Duodenal mucosa (tissue), 2 donors: ENCODE measurements around the gene ITLN1.
"Not testable (repeated sequence)": the region's sequence is repeated elsewhere in the genome, so short reads cannot be mapped to it uniquely, and the experiment has no call there.

Experiments used
- H3K27ac ChIP-seq: one replicate; pipeline ENCODE4 v1.7.0; 2013; ENCODE audit warnings: low read depth, low read length
- H3K27me3 ChIP-seq, 2 donors: one replicate each; pipeline ENCODE4 v1.7.0; 2013; ENCODE audit warnings: low read length in 2 of 2, control low read depth in 1 of 2; ENCODE audit not compliant: insufficient read depth in 2 of 2, control insufficient read depth in 1 of 2
- H3K36me3 ChIP-seq, 2 donors: one replicate each; pipeline ENCODE4 v1.7.0; 2013; ENCODE audit warnings: low read length in 2 of 2, control low read depth in 1 of 2; ENCODE audit not compliant: insufficient read depth in 2 of 2, control insufficient read depth in 1 of 2
- H3K4me1 ChIP-seq, 2 donors: one replicate each; pipeline ENCODE4 v1.7.0; 2013; ENCODE audit warnings: low read length in 2 of 2, control low read depth in 1 of 2; ENCODE audit not compliant: insufficient read depth in 2 of 2, control insufficient read depth in 1 of 2
- H3K4me3 ChIP-seq, 2 donors: one replicate each; pipeline ENCODE4 v1.7.0; 2013; ENCODE audit warnings: low read length in 2 of 2, low read depth in 1 of 2
- H3K9ac ChIP-seq, 2 donors: one replicate each; pipeline ENCODE4 v1.7.0; 2013; ENCODE audit warnings: low read length in 2 of 2, low read depth in 1 of 2
- H3K9me3 ChIP-seq, 2 donors: one replicate each; pipeline ENCODE4 v1.7.0; 2013; ENCODE audit warnings: low read length in 2 of 2, control low read depth in 1 of 2; ENCODE audit not compliant: control insufficient read depth in 1 of 2

The ITLN1 gene

DNA sequence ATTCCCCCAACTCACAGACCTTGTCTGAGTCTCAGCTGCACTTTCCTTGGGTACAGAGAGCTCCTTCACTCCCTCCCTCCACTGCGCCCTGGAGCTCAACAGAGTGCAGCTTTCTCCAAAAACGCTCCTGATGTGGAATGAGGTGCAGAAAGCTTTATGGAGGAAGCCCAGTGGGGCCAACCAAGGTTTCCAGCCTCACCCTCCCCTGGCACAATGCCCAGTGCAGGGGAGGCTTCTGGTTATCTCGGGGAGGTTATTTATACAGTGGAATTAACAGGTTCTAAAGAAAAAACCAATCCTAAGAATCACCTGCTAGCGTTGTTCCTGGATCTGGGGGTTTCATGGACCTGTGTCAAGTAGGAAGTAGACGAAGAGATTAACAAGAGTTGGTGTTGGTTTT lies at the start of gene ITLN1:
Gene ITLN1 (minus strand): TSS at position 139 of the 400 bp plus-strand sequence. CDS start 303 bp downstream, outside the sequence.
- no peaks in the 10 kb centered on the region for H3K36me3 ChIP-seq
- H3K4me3 ChIP-seq, result no peak within 1 kb of the TSS
- no peaks in the 10 kb centered on the region for H3K4me1 ChIP-seq
- H3K27ac ChIP-seq, result no peak within 1 kb of the TSS
- H3K9ac ChIP-seq, result no peak within 1 kb of the TSS
- no peaks in the 10 kb centered on the region for H3K27me3 ChIP-seq
- no peaks in the 10 kb centered on the region for H3K9me3 ChIP-seq

DNA sequence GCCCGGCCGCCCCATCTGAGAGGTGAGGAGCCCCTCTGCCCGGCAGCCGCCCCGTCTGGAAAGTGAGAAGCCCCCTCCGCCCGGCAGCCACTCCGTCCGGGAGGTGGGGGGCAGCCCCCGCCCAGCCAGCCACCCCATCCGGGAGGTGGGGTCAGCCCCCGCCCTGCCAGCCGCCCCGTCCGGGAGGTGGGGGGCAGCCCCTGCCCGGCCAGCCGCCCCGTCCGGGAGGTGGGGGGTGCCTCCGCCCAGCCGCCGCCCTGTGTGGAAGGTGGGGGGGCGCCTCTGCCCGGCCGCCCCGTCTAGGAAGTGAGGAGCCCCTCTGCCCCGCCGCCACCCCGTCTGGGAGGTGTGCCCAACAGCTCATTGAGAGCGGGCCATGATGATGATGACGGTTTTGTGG lies 48.3 kb upstream of the ITLN1 start:
- H3K27me3 ChIP-seq, H3K36me3 ChIP-seq, H3K9ac ChIP-seq, H3K9me3 ChIP-seq, H3K4me1 ChIP-seq, H3K4me3 ChIP-seq, H3K27ac ChIP-seq: not testable (repeated sequence)

DNA sequence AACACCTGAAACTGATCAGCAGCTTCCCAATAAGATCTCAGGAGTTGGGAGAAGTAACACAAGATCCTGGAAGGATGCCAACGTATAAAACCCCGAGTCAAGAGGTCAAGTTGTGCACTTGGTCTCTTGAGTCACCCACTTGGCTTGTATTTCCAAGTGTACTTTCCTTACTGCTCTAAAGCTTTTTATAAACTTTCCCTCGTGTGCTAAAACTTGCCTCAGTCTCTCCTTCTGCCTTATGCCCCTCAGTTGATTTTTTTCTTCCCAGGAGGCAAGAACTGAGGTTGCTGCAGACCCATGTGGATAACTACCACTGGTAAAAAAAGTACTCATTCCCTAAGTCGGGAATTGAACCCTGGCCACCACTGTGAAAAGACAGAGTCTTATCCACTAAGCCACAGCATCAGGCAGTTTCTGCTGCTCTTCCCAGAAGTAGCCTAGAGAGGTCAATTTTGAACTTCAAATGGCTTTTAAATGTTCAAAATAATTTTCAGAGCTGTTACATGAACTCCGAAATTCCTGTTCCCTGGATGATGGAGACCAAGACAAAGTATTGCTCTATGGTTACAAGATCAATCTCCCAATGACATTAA lies 40.8 kb upstream of the ITLN1 start:
- no peaks in the 10 kb centered on the region for H3K27me3 ChIP-seq
- H3K36me3 ChIP-seq, result no peaks in the 10 kb centered on the region
- peak overlapping the region; percentile 17 to 26 for H3K4me3 ChIP-seq
- H3K9me3 ChIP-seq, result peaks cover 0 to 10% of the 10 kb centered on the region in 2 donors
- H3K4me1 ChIP-seq, result peaks cover 0 to 16% of the 10 kb centered on the region in 2 donors
- H3K27ac ChIP-seq, result peak overlapping the region; percentile 10
- no peak overlapping the region for H3K9ac ChIP-seq

DNA sequence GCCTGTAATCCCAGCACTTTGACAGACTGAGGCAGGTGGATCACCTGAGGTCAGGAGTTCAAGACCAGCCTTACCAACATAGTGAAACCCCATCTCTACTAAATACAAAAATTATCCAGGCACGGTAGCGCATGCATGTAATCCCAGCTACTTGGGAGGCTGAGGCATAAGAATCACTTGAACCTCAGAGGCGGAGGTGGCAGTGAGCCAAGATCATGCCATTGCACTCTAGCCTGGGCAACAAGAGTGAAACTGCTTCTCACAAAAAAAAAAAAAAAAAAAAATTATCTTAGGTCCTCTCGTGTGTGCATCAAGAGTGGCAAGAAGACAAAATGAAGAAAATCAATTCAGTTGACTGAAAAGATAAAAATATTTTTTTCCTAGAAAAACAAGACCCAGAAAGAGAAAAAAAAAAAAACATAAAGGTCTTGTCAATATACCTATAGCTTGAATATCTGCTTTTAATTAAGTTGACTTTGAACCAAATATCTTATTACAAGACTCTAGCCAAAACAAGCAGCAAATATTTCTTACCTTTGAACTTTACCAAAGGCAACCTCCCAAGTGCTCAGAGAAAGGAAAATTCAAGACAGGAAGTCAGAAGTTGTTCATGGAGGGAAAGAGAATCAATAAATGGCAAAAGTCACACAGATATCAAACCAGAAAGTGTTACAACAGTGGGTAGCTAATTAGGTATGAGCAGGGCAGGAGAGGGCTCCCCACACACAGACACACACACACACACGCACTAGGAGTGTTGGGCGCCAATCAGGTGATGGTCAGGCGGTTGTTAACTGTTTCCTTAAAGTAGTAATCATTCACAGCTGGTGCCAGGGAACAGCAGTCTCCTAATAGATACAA lies 40.0 kb upstream of the ITLN1 start:
- H3K9me3 ChIP-seq, result peaks cover 0 to 10% of the 10 kb centered on the region in 2 donors
- H3K4me1 ChIP-seq, result peaks cover 0 to 16% of the 10 kb centered on the region in 2 donors
- H3K4me3 ChIP-seq, result peak overlapping the region; percentile 17 to 26
- H3K27me3 ChIP-seq, result no peaks in the 10 kb centered on the region
- no peak overlapping the region for H3K9ac ChIP-seq
- no peak overlapping the region for H3K27ac ChIP-seq
- no peaks in the 10 kb centered on the region for H3K36me3 ChIP-seq

DNA sequence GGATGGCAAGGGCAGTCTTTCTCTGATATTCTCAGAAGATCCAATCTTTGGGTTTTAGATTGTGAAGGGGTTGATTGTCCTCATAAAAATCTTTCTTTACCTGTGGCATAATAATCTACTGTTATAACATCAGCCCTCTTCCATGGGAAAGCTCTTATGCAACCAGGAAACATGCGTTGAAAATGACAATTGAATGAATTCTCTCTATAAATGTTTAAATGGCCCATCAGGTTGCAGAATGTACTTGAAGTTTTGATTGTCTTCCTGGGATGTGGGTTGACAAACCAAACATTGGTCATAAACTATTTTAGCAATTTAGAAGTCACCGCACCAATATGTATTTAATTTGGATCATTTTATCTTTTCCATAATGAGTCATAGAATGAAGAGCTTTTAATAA lies 31.7 kb upstream of the ITLN1 start:
- no peak overlapping the region for H3K4me3 ChIP-seq
- no peak overlapping the region for H3K9ac ChIP-seq
- H3K36me3 ChIP-seq, result no peaks in the 10 kb centered on the region
- H3K27ac ChIP-seq, result no peak overlapping the region
- peaks cover 0 to 5% of the 10 kb centered on the region in 2 donors for H3K4me1 ChIP-seq
- no peaks in the 10 kb centered on the region for H3K9me3 ChIP-seq
- no peaks in the 10 kb centered on the region for H3K27me3 ChIP-seq

DNA sequence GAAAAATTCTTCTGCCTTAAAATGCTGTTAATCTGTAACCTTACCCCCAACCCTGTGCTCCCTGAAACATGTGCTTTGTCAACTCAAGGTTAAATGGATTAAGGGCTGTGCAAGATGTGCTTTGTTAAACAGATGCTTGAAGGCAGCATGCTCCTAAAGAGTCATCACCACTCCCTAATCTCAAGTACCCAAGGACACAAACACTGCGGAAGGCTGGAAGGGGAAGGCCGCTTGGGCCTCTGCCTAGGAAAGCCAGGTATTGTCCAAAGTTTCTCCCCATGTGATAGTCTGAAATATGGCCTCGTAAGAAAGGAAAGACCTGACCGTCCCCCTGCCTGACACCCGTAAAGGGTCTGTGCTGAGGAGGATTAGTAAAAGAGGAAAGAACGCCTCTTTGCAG lies 28.2 kb upstream of the ITLN1 start:
- peaks cover 4 to 10% of the 10 kb centered on the region in 2 donors for H3K4me1 ChIP-seq
- not testable (repeated sequence) for H3K36me3 ChIP-seq, H3K27me3 ChIP-seq

DNA sequence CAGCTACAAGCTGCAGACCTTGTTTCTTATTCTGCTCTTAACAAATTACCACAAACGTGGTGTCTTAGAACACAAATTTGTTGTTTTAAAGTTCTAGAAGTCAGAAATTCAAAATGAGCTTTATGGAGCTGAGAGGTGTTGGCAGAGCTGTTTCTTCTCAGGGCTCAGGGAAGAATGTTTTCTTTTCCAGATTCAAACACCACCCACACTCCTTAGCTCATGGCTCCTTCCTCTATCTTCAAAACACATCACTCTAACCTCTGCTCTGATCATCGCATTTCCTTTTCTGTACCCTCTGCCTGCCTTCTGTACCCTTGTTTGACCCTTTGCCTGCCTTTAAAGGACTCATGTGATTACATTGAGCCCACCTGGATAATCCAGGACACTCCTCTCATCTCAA lies 26.9 kb upstream of the ITLN1 start:
- no peaks in the 10 kb centered on the region for H3K36me3 ChIP-seq
- H3K9me3 ChIP-seq, result no peaks in the 10 kb centered on the region
- no peak overlapping the region for H3K27ac ChIP-seq
- peaks cover 4 to 10% of the 10 kb centered on the region in 2 donors for H3K4me1 ChIP-seq
- H3K4me3 ChIP-seq, result no peak overlapping the region
- no peaks in the 10 kb centered on the region for H3K27me3 ChIP-seq
- no peak overlapping the region for H3K9ac ChIP-seq

More for the DNA sequence above, 28.2 kb upstream of the ITLN1 start:
- not testable (repeated sequence) for H3K9ac ChIP-seq, H3K4me3 ChIP-seq, H3K27ac ChIP-seq, H3K9me3 ChIP-seq

DNA sequence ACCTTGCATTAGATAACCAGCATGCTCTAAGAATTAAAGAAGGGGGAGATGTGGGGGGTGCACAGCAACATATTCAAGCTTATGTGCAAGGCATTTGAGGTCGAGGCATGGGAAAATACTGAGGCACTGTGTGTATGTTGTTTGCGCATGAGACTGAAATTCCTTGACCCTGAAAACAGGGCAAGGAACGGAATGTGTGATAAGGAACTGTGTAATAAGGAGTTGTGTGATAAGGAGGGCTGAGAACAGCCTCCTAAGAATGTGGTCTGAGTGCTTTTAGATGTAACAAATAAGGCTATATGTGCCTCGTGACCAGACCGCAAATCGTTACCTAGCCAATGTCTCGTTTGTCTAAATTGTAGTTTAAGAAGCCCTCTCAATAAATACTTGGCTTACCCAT lies 26.5 kb upstream of the ITLN1 start:
- H3K4me3 ChIP-seq, result no peak overlapping the region
- H3K27me3 ChIP-seq, result no peaks in the 10 kb centered on the region
- no peak overlapping the region for H3K27ac ChIP-seq
- no peaks in the 10 kb centered on the region for H3K36me3 ChIP-seq
- no peak overlapping the region for H3K9ac ChIP-seq
- H3K4me1 ChIP-seq, result peaks cover 4 to 10% of the 10 kb centered on the region in 2 donors
- no peaks in the 10 kb centered on the region for H3K9me3 ChIP-seq

DNA sequence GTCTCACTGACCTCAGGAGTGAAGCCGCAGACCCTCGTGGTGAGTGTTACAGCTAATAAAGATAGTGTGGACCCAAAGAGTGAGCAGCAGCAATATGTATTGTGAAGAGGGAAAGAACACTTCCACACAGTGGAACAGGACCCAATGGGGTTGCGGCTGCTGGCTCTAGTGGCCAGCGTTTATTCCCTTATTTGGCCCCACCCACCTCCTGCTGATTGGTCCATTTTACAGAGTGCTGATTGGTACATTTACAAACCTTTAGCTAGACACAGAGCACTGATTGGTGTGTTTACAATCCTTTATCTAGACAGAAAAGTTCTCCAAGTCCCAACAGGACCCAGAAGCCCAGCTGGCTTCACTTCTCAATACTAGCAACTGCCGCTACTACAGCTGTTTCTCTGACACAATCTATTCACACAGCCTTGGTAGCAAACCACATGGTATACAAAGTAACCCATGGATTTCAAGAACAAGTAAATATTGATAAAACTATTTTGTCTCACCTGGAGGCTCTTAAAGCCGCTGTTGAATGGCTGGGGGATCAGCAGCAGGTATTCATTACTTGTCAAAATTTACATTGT lies 25.3 kb upstream of the ITLN1 start:
- Histone ChIP-seq H3K9me3 (no peaks in the 10 kb centered on the region), H3K9ac (no peak overlapping the region), H3K27me3 (no peaks in the 10 kb centered on the region), H3K4me1 (peaks cover 4 to 11% of the 10 kb centered on the region in 2 donors), H3K27ac (no peak overlapping the region), H3K36me3 (no peaks in the 10 kb centered on the region), H3K4me3 (no peak overlapping the region)

DNA sequence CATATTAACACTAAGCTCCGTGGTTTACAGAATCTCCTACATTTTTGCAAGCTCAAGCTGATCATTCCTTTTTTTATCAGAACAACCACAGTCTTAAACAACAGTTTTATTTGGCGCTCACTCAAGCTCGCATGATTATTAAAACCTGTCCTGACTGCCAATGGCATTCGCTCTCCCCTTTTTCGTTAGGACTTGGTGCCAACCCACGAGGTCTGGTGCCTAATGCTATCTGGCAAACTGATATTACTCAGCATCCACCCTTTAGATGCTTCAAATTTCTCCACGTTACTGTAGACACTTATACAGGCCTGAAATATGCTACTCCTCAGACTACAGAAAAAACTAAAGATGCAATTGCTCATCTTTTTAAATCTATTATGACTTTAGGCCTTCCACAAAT lies 23.0 kb upstream of the ITLN1 start:
- Histone ChIP-seq H3K9me3 (no peaks in the 10 kb centered on the region), H3K27ac (no peak overlapping the region), H3K4me1 (peaks cover 8 to 18% of the 10 kb centered on the region in 2 donors)

More for the DNA sequence above, 23.0 kb upstream of the ITLN1 start:
- Histone ChIP-seq H3K9ac (no peak overlapping the region), H3K27me3 (no peaks in the 10 kb centered on the region), H3K4me3 (no peak overlapping the region), H3K36me3 (no peaks in the 10 kb centered on the region)
